HG03095 (cell line): ENCODE data around the gene ARPP21.

Experiments used
- ATAC-seq: cut with Tn5 transposase; IDR thresholded peaks from one replicate; pipeline ENCODE4 v1.9.1; 2021; ENCODE audit warnings: moderate library complexity; ENCODE audit not compliant: unreplicated experiment

ARPP21 gene

DNA sequence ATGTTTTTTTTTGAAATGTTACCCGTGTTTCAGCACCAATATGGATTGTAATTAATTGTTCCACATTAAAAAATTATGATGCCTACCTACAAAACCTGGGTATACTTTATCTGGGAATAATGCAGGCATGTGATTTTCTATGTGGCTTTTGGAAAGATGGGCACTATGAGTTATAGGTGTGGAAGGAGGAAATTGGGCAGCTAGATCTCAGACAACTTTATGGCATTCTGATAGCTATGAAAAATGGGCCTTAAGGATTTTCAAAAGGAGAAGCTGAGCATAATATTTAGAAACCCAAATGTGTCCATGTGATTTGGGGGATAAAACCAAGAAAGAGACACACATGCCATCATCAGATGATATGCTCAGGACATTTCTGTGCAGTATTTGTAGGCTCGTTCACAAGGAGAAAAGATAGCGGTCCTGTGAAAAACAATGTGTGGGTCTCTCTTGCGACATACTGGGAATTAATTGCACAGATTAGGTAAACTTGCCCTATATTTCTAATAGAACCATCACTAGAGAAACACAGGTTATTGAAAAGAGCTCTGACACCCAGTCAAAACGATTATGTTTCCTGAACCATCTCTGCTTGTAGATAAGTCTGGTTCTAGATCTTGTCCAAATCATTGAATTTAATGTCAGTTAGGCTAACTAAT lies 35.3 kb downstream of the ARPP21 start:
- no peak for ATAC-seq

DNA sequence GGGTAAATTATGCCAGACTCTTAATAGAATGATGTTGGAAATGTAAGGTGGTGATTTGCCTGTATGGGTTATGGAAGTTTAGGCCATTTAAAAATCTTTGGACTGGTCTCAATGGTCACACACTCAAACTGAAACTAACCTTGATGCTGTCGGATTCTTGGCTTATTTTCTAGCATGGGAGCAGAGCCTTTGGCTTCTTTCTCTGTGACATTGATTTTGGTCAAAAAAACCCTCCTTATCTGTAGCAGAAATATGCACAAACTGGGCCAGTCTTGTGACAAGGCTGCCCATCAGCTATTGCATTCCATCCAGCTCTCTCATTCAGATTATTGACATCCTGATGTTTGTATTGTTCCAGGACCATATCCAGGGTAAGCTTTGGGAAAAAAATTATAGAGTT lies 35.9 kb downstream of the ARPP21 start:
- ATAC-seq: no peak

GRCh38 chr3:35675621-35676020 lies 36.3 kb downstream of the ARPP21 start:
- no peak for ATAC-seq

DNA sequence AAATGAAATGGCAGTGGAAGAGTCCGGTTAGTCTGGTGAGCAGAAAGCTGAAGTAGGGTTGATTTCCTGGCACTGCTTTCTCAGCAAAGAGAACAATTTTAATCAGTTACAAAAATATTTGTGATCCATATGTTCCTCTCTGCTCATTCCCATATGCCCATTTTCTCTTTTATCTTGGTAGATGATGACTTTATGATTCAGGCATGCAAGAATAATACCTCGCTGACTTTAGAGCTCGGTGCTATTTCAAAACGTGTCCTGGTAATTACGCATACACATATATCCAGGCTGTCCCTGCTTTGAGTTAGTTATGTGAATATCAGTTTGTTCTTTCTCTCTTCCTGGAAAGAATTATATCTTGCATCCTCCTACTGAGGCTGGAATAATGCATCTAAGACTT lies 38.5 kb downstream of the ARPP21 start:
- no peak for ATAC-seq

GRCh38 chr3:35678643-35679161 lies 39.4 kb downstream of the ARPP21 start:
- ATAC-seq: no peak

GRCh38 chr3:35679409-35680080 lies 40.2 kb downstream of the ARPP21 start:
- ATAC-seq: no peak

GRCh38 chr3:35680866-35681650 lies 41.7 kb downstream of the ARPP21 start:
- ATAC-seq: no peak

DNA sequence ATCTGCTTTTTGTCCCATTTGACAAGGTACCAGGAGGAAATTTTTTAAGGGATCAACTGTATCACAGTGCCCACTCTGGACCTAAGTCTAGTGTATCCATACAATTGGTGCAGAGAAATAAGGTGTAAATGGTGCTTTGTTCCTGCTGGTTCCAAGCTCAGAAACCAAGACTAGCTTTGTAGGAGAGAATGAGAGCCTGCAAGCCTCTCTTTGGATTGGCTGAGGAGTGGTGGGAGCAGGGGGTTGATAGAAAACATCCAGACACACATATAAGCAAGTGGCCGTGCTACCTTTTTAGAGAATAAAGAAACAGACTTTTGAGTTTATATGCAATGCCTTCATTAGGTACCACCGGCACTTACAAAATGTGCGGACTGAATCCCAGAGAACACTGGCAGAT lies 45.8 kb downstream of the ARPP21 start:
- ATAC-seq: no peak

DNA sequence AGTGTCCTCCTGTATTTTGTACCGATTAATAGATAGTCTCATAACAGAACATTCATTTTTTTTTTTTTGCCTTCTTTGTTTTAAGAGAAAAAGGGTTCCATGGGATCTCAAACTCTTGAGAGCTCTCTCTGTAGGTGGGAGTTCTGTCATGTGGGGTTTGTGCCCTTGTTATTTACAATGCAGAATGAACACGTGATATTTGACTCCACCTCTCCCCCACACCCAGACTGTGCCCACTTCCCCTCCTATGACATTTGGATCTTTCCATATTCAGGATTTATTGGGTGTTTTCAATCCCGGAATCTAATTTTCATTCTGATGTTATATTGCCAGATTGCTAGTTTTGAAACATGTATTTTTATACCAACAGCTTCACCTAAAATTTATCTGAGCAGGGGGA lies 49.5 kb downstream of the ARPP21 start:
- ATAC-seq: no peak

DNA sequence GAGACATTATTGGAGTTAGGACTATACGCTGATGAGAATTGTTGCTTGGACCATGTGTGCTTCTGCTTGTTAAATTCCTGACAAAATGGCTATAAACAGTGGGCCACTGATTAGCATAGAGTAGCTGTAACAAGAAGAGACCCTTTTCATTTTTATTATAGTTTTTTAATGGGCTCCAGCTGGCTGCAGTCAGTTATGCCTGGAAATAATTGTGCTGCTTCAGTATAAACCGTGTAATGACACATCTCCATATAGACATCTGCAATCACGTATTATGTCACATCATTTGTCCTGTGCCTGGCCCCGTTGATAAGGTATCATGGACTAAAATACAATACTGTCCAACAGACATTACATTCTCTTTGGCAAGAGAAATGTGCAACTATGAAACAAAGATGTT lies 50.9 kb downstream of the ARPP21 start:
- no peak for ATAC-seq

DNA sequence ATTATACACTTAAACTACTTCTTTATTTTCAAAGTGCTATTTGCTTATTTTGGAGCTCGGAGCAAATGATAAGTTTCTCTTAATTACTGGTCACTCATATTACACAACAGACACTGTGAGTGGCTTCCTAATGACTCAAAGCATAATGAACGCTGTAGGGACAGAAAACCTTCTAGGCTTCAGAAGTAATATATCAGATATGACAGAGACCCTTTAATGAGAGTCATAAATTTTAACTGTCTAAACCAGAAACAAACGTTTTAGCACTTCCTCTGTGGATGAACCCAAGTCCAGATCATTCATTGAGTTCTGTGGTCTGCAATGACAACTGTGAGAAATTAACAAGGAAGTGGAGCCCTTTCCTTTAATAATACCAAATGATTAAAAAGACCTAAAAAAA lies 66.6 kb downstream of the ARPP21 start:
- ATAC-seq: no peak

DNA sequence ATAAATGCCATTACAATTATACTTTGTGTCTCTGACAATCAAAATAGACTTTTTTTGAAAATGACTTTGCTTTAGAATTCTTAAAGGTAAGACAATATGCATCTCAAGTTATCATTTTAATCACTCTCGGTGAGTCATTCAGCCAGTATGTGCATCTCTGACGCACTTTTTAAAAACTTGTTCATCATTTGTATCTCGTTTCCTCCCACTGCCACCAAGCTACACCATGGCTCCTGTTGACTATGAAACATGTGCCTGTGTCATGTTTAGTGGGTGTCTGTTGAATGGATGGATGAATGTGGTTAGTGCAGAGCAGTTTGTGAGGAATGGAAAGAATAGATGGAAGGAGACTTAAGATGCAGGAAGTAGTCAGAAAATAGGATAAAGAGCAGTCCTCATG lies 68.6 kb downstream of the ARPP21 start:
- no peak for ATAC-seq

GRCh38 chr3:35708394-35709271 lies 69.3 kb downstream of the ARPP21 start:
- no peak for ATAC-seq

DNA sequence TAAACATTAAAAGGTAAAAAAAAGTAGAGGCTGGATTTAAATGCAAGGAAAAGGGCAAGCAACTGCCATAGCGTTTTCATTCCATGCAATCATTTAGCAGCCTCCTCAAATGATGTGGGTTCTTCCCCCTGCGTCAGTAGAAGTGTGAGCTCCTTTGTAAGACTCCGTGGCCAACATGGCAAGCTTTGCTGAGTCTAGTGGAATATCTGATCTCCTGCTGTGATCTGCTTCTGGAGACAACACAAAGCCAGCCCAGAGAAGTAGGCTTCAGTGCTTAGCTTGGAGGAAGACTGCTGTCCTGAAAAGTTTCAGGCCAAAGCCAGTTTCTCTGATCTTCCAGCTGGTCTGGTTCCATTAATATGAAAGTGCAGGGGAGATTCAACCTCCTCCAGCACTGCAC lies 70.4 kb downstream of the ARPP21 start:
- no peak for ATAC-seq

DNA sequence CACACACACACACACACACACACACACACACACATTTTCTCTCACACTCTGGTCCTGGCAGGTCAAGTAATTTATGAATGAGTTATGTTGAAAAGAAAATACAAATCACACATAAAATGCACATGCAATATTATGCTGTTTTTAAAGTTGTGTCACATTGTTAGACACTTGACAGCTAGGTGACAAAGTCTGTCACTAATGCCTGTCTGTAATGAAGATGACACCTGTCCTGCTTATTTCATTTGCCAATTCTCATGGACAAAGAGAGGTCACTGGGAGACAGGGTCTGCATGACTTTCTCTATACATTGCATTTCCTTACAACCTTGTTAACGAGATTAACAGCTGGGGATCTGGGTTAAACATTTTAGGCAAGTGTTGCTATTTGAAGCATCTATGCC lies 71.2 kb downstream of the ARPP21 start:
- no peak for ATAC-seq

- no peak for ATAC-seq
Measured at GRCh38 chr3:35718921-35719320, 79.6 kb downstream of the ARPP21 start.

- no peak for ATAC-seq
Measured at GRCh38 chr3:35721628-35722027, 82.3 kb downstream of the ARPP21 start.

DNA sequence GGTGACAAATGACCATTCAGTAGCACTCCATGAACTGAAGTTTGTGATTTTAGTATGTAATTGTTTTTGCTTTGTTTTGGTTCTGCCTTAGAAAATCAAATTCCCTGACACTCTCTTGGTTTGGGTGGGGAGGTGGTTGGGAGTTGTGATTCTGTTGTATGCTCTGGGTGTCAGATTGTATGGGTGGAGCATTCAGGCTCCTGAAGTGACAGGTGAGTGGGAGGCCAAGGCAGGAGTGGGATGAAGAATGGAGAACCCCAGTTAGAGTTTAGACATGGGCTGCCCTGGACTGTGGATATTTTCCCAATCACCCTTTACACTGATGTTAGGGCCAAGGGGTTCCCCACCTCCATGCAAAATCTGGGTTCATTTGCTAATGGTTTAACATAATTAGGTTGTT lies 83.6 kb downstream of the ARPP21 start:
- ATAC-seq: no peak

DNA sequence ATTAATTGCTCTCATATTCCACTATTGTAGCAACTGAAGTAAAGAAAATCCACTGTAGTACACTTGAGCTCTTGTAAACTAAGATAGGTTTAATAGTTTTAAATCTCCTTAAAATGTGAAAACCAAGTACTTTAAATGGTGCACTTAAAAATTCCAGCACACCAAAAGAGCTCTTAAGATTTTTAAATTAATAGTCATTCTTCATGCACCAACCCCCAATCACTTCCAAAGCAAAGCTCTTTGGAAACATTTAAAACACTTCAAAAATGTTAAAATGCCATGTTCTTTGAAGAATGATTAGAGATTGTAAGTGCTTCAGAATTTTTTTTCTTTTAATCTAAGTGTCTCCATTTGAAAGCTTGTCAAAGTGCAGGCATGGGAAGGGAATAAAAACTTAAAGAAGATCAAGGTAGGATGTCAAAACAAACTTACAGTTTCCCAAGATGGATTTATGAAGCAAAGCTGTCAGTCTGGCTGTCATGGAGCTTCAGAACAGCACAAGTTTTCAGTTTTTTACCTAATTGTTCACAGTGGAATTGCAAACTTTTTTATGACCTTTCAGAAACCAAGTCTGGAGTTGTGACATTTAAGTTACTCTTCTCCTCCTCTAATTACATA lies 84.3 kb downstream of the ARPP21 start:
- ATAC-seq: no peak

GRCh38 chr3:35724106-35724505 lies 84.8 kb downstream of the ARPP21 start:
- no peak for ATAC-seq

DNA sequence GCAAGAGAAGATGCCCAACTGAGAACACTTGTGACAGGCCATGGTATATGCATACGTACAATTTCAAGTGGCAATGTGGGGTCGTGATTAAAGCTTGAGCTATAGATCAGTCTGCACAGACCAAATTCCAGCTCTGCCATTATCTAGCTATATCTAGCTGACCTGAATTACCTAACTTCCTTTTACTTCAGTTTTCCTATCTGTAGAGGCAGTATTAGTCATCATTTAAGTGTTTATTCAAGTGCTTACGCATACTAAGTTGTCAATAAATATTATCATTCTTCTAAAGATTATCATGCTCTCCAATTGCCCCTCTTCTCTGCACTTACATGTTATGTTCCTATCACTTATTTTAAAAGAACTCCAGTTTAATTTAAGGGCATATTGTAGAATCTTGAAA lies 87.9 kb downstream of the ARPP21 start:
- no peak for ATAC-seq
